ENCODE measurements around the gene SMS.

The SMS gene

DNA sequence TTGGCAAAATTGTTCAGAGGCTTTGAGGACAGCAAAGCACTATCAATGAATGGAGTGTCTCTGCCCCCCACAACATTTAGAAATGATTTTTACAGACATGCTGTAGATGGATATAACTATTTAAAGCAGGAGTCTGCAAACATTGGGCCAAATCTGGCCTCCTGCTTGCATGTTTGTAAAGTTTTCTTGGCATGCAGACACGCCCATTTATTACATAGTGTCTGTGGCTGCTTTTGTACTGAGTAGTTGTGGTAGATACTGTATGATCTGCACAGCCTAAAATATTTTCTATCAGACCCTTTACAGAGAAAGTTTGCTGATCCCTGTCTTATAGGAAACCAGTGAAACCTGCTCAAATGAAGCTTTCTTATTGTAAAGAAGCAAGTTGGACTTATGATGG lies 46.1 kb downstream of the SMS start:
- DNase-seq, result no peak

DNA sequence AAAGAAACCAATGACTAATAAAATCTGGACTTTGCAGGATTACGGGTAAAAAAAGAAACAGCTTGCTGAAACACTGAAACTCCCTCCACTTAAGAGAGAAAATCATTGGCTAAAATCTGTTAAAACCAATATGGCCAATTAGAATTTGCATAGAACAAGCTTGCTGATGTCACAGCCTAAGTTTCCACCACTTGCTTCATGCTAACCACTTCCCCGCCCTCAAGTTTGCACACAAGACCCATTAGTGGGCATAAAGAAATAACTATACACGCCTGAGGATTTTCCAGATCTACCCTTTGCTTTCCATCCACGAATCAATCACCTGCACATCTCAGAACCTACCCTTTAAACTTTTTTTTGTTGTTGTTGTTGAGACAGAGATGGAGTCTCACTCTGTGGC lies 48.9 kb downstream of the SMS start:
- no peak for DNase-seq

DNA sequence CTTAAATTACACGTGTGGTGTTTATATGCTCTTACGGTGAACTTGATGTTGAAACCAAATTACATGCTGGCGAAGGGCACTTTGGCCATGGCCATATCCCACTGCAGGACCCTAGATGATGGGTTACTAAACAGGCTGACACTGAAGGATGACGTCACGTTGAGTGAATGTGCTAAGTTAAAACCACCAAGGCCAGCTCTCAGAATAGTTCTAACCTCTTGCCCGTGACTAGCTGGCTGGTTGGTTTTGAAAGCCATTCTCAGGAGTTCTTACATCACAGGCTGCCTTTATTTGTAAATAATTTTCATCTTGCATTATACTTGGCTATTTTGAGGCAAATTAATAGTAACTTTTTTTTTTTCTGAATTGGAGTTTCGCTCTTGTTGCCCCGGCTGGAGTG lies 50.3 kb downstream of the SMS start:
- no peak for DNase-seq

DNA sequence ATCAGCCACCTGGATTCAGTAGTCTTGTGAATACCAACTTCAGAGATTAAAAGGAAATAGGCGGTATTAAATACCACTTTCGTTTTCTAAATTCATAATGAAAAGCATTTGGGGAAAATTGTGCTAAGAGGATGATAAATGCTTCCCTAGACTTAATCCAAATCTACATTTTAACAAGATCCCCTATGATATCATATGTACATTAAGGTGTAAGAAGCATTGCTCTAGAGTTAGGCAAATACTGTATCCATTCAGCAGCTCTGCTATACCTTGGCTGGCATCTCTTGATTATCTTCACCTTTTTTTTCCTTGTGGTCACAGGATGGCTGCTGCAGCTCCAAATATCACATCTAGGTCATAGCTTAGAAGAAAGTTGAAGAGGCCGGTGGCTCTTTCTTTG lies 51.0 kb downstream of the SMS start:
- DNase-seq, result no peak

DNA sequence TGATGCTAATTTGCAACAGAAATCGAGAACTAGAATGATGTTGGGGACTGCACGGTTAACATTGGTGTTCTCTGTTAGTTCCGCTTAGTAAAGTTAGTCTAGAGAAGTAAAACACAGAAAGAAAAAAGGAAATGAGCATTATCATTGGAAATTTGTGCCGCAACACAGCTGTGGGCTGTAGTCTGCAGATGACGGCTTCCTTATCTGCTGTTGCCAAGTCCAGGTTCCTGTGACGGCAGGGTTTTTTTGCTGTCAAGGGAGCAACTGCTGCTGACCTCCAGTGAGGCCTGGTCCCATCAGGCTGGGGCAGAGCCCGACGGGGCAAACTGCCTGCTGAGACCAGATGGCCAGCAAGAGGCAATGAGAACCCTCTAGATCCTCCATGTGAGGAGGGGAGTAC lies 52.8 kb downstream of the SMS start:
- DNase-seq, result no peak

DNA sequence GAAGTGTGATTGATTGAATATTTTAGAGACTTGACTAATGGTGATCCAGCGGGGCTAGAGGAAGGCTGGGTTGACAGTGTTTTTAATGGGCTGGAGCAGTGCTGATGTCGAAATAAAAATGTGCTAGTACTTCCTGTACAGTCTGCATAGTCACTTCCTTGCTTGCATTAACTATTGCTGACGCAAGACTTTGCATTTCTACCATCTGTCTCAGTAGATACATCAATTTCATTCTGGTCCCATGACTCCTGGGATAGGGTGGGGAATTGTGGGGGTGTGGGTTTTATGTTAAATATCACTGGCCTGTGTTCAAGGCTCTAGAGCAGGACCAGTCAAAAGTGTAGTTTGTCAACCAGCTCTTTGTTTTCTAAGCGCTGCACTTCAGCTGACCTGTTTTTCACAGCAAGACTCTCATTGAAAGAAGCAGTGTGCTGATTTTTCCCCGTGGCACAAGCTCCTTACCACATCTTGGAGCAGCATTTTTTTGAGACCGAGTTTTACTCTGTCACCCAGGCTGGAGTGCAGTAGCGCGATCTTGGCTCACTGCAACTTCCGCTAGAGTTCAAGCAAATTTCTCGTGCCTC lies 56.5 kb downstream of the SMS start:
- DNase-seq, result peak; percentile 75 to 82

DNA sequence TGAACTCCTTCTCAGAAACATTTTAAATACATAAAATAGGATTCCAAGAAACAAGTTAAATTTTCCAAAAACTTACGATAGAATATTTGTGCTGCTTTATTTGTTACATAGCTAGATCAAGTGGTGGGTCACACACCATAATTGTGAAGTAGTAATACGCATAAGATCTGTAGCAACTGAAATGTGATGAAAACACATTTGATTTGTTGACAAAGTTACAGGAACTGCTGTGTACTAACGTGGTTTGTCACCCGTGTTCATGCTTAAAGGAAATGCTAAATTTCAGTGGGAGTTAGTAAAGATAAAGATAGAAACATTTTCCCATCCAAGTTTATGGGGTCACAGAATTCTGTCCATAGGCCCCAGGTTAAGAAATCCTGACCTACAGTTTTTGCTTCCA lies 57.5 kb downstream of the SMS start:
- no peak for DNase-seq

DNA sequence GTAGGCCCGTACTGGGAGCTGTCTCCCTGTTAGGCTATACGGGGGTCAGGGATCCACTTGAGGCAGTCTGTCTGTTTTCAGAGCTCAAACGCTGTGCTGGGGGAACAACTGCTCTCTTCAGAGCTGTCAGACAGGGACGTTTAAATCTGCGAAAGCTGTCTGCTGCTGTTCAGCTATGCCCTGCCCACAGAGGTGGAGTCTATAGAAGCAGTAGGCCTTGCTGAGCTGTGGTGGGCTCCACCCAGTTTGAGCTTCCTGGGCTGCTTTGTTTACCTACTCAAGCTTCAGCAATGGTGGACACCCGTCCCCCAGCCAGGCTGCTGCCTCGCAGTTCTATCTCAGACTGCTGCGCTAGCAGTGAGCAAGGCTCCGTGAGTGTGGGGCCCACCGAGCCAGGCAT lies 64.4 kb downstream of the SMS start:
- no peak for DNase-seq

DNA sequence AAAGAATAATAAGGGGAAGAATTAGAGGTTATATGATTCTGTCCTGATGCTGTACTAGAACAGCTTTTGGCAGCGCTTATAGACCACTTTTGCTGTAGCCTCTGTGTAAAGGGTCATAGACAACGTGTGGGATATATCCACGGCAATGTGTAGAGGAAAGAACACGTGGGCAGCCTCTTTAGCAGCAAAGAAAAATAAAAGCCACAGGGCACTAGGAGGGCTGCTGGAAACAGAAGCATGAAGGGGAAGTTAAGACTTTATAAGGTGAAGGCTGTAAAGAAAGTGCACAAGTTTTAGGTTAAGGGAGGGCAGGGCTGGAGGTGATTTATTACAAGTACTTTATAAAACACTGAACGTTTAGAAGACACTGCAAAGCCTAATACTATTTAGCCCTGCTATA lies 71.5 kb downstream of the SMS start:
- no peak for DNase-seq

DNA sequence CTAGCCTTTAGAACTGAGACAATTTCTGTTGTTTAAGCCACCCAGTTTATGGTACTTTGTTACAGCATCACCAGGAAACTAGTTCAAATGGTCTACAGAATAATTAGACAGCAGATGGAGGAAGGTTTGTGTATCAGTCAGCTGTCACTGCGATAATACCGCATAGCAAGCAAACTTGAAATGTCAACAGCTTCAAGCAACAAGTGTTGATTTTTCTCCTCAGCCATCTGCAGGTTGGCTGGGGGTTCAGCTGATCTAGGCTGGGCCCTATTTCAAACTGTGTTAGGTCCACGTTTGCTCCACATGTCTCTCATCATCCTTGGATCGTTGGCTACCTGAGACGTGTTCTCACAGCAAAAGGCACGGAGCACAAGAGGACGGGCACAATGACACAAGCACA lies 72.4 kb downstream of the SMS start:
- no peak for DNase-seq

DNA sequence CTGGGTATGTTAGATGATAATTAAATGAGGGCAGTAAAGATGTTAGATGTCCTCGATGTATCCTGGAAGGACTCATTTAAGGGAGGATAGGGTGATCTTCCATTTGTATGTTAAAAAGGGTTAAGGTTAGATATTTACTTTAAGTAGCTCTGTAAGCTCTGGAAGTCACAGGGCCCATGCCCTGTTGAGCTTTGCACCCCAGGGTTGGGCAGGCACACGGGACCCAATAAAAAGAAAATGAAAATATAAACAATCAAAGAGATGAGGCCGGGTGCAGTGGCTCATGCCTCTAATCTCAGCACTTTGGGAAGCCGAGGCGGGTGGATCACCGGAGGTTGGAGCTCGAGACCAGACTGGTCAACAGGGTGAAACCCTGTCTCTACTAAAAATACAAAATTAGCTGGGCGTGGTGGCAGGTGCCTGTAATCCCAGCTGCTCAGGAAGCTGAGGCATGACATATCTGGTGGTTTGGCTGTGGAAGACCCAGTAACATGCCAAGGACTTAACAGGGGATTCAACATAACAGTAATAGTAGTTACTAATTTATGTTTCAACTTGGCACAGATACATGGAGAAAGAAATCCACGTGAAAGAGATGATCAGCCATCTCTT lies 74.7 kb downstream of the SMS start:
- DNase-seq, result no peak

DNA sequence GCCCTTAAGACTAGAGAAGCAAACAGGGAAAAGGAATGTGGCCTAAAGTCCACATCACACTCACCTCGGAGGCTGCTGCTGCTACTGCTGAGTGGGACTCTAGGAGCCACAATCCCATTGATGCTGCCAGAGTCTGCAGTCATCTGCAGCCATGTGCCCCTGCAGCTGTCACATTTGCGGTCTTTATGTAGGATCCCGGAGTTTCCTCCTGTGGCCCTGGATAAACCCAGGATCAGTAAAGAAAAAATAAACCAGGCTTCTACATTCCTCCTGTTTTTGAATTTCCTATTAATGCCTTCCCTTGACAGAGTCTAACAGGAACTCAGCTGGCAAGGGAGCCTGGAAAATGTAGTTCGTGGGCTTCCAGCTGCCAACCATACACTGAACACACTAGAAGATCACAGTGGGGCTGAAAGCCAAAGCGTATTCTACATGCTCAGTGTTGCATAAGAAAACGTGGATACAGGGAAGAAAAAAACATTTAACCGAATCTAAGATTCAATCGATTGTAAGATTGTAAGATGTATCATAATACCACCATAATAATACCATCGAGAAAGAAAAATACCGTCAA lies 81.3 kb downstream of the SMS start:
- DNase-seq, result no peak

DNA sequence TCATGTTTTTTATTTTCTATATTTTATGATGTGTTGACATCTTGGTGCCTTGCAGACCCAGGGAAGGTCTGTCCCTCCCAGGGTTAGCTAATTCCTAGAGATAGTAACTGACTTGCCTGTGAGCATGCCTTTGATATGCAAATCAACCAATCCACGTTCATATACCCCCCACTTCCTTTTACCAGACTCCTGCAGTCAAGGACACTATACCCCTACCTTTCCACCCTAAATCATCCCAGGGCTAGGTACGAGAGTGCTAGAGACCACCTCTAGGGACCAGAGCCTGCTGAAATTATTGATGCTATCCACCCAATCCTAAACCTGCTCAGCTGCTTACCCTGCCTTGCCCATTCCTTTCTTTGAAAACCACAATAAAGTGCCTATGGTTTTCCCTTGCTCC lies 84.1 kb downstream of the SMS start:
- no peak for DNase-seq

DNA sequence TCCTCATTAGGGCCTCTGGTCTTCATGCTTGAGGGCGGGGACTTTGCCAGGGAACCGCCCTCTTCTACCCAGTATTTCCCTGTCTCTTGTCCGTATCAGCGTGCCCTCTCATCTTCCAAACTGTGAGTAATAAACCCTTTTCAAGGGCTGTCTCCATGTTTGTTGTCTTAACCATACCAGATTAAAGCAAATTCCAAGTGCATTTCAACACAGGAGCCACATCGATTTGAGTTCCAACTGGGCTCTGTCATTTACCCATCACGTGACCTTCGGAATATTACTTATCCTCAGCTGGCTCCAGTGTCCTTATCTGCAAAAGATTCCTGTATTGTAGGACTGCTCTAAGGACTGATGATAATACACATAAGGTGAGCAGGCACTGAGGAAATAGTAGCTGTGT lies 85.2 kb downstream of the SMS start:
- no peak for DNase-seq

DNA sequence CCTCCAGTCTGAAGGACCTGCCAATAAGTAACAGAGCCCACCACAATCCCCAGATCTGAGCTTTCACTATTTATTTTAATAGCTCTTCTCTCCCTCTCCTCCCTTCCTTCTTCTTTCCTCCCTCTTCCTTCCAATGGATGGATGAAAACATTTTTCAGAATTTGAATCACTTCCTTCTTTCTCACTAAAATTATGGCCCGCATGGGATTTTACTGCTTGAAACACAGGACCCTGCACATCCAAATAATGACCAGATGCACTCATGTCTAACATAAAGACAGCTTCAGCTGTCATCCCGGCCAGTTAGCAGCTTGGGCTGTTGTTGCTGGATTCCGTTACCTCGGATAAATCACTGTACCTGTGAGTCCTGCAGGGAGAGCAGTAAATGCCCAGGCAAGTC lies 86.2 kb downstream of the SMS start:
- DNase-seq, result no peak

DNA sequence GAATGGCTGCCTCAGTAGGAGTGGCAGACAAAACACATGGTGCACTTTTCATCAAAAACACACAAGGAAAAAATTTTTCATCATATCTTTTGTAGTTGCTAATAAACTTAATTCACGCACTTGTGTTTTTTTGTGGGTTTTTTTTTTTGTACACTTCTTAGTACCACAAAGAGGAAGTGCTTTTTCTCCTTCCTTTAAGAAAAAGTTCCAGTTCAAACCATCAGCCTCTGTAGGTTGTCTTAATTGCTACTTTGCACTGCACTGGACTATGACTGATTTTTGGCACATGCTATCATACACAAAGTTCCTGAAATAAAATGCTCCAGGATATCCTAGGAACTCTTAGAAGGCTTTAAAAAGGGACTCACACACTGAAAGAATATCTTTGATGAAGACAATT lies 91.6 kb downstream of the SMS start, which contains the start of gene PHEX:
TSS of gene PHEX (plus strand) at position 242 of the 400 bp plus-strand sequence. CDS start 681 bp downstream, outside the sequence.
- DNase-seq, result no peak

DNA sequence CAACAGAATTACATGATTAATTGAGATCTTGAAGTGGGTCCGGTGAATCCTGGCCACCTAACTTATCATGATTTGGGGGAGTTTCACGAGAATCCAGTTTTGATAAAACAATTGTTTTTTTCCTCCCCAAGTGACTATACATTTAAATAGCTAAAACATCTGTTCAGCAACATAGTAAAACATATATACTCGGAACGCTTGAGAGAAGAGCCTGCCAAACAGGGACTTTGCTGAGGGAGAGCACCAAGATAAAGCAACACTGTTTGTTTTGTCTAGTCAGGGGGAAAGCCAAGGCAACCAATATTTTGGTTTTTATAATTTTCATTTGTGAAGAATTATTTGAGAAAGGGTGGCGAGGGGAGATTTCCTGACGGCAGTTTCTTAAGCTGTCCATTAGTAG lies 92.0 kb downstream of the SMS start:
- DNase-seq, result no peak

DNA sequence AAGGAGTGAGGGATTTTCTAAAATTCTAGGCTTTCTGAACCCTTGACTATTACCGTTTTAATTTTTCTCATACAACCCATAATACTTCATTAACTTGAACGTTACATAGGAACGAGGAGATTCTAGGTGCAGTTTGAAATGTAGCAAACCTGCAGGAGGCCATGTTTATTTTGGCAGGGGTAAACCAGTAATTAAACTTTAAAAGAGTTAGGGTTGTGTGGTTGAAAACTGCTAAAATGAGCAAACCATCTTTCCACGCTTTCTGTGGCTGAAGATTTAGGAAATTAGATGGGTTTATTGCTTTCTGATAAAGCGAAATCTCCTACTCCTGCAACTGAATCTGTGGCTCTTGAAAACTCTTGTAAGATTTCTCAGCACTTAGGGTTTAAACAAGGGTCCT lies 93.3 kb downstream of the SMS start:
- DNase-seq, result no peak

DNA sequence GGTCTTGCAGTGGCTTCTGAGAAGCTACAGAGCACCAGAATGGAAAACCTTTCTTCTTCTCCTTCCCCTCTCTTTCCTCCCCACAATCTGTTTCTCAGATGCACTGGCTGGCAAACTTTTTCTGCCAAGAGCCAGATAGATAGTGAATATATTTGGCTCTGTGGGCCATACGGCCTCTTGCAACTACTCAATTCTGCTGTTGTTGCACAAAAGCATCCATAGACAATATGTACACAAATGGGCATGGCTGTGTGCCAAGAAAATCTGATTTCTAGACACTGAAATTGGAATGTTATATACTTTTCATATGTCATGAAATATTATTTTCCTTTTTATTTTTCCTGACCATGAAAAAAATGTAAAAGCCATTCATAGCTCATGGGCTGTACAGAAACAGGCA lies 94.7 kb downstream of the SMS start:
- no peak for DNase-seq

DNA sequence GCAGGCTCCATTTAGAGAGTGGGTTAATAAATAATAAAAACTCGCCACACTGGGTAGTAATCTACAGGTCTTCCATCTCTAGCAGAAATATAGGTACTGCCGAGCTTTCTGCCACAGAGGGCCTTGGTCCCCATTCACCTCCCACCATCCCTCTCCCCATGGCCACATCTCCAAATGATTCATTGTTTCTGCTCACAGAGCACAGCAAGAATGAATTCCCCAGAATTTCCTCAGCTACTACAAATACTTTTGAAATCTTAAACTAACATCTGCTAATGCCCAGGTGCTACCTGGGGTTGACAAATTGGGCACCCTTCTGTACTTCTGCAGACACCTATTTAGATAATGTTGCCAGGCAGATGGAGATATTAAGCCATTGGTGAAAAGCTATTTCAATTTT lies 96.7 kb downstream of the SMS start:
- no peak for DNase-seq

DNA sequence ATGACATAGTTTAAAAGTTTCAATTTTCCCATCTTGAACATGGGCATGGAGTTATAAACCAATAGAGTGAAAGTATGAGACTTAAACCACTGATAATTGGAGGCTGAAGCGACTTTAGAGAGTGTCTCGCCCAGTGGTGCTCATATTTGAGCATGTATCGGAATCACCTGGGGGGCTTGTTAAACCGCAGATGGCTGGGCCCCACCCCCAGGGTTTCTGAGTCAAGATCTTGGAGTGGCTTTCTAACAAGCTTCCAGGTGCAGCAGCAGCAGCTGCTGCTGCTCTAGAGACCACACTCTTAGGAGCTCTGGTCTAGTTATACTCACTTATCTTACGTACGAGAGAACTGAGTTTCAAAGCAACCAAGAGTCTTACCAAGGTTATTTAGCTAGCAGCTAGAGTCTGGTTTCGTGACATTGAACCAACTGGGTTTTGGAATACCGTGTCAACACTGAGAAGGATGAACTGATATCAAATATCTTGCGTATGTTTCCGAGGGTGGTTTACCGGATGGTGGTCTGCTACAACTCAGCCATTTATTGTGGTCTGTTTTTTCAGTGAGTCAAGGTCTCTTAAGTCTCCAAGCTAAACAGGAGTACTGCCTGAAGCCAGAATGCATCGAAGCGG lies 97.5 kb downstream of the SMS start:
- no peak for DNase-seq

DNA sequence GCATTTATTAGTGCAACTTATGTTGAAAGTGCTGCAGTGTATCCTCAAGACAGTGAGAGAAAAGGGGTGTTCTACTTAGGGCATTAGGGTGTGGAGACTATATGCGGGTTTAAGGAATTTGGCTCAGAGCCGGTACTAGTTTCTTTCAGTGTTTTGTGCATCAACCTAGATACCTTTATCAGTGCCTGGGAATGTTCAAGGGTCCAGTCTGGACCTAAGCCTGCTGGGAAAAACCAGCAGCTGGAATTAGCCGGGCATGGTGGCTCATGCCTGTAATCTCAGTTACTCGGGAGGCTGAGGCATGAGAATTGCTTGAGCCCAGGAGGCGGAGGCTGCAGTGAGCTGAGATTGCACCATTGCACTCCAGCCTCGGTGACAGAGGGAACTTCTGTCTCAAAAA lies 99.0 kb downstream of the SMS start:
- DNase-seq, result no peak

DNA sequence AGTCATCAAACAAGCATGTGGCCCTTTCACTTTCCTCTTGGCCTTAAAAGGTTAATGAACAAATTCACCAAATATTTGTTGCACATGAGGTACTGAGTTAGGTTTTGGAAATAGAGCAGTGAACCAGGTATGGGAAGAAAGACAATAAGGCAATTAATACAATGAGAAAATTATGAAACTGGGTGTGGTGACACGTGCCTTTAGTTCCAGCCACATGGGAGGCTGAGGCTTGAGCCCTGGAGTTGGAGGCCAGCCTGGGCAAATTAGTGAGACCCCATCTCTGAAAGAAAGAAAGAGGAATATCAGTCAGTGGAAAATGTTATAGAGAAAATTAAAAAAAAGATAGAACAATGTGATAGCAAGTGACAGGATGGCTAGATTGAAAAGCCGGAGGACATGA lies 99.7 kb downstream of the SMS start:
- no peak for DNase-seq

DNA sequence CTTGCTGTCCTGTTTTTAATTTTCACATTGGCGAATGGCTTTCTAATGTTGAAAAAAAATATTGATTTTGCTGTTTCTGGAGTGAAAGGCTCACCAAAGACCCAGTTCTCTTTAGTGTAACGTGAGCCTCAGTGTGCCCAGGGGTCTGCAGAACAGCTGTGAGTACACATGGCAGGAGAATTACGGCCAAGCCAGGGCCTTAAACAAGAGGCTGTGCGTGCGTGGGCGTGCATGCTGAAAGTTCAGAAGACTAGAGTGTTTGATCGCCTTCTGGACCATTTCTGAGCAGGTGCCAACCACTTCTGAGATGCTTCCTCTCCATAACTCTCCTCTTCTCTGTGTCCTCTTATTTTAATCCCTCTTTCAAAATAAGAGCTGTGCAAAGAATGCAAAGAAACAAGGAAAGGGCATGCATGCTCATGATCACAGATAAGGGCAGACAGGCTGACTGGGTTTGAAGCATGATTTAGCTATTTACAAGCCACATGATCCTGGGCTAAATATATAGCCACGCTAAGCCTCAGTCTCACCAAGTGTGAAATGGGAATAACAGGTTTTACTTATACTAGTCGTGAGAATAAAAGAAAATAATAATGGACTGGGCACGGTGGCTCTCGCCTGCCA lies 101.5 kb downstream of the SMS start:
- no peak for DNase-seq

Measured in AML-193 (cell line).